ENCODE results near the gene ZSCAN23. TPM values are rescaled to one million over a fixed set of nuclear protein-coding genes. Genes with fewer than 3 reads are reported as not detected.
A peak's percentile ranks its signal among the peaks of the same experiment; 100 is the strongest.

The ZSCAN23 gene
- total and polyA plus RNA-seq, 9 of the 15 experiments (the other 6 are each of a cell fraction or from before 2014, with no cell fraction given) = 0.05 to 0.29 (median 0.21) TPM; not detected in 1

DNA sequence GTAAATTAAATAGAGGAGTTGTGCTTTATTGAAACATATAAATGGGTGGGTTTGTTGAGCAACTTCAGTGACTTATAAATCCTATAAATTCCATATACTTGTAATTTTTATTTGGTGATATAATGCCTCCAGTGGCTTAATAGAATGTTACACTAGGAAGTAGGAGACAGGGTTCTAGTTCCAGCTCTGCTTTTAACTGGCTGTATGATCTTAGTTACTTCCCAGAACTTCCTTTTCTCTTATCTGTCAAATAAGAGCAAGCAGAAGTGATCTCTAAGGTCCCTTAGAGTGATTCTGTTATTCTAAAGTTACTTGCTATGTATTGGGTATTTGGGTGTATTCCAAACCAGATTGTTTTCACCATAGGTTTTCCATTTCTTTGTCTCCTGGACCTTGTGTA lies 10.2 kb downstream of the ZSCAN23 start (continued):
- TF ChIP-seq, protein P1, sequence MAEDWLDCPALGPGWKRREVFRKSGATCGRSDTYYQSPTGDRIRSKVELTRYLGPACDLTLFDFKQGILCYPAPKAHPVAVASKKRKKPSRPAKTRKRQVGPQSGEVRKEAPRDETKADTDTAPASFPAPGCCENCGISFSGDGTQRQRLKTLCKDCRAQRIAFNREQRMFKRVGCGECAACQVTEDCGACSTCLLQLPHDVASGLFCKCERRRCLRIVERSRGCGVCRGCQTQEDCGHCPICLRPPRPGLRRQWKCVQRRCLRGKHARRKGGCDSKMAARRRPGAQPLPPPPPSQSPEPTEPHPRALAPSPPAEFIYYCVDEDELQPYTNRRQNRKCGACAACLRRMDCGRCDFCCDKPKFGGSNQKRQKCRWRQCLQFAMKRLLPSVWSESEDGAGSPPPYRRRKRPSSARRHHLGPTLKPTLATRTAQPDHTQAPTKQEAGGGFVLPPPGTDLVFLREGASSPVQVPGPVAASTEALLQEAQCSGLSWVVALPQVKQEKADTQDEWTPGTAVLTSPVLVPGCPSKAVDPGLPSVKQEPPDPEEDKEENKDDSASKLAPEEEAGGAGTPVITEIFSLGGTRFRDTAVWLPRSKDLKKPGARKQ (CRISPR knock-in tag; IDR thresholded peaks at IDR 0.05) = no peak
- no peak for TF ChIP-seq MIER1 (IDR thresholded peaks at IDR 0.05; ENCODE audit: low read depth)
- TF ChIP-seq, protein P2, sequence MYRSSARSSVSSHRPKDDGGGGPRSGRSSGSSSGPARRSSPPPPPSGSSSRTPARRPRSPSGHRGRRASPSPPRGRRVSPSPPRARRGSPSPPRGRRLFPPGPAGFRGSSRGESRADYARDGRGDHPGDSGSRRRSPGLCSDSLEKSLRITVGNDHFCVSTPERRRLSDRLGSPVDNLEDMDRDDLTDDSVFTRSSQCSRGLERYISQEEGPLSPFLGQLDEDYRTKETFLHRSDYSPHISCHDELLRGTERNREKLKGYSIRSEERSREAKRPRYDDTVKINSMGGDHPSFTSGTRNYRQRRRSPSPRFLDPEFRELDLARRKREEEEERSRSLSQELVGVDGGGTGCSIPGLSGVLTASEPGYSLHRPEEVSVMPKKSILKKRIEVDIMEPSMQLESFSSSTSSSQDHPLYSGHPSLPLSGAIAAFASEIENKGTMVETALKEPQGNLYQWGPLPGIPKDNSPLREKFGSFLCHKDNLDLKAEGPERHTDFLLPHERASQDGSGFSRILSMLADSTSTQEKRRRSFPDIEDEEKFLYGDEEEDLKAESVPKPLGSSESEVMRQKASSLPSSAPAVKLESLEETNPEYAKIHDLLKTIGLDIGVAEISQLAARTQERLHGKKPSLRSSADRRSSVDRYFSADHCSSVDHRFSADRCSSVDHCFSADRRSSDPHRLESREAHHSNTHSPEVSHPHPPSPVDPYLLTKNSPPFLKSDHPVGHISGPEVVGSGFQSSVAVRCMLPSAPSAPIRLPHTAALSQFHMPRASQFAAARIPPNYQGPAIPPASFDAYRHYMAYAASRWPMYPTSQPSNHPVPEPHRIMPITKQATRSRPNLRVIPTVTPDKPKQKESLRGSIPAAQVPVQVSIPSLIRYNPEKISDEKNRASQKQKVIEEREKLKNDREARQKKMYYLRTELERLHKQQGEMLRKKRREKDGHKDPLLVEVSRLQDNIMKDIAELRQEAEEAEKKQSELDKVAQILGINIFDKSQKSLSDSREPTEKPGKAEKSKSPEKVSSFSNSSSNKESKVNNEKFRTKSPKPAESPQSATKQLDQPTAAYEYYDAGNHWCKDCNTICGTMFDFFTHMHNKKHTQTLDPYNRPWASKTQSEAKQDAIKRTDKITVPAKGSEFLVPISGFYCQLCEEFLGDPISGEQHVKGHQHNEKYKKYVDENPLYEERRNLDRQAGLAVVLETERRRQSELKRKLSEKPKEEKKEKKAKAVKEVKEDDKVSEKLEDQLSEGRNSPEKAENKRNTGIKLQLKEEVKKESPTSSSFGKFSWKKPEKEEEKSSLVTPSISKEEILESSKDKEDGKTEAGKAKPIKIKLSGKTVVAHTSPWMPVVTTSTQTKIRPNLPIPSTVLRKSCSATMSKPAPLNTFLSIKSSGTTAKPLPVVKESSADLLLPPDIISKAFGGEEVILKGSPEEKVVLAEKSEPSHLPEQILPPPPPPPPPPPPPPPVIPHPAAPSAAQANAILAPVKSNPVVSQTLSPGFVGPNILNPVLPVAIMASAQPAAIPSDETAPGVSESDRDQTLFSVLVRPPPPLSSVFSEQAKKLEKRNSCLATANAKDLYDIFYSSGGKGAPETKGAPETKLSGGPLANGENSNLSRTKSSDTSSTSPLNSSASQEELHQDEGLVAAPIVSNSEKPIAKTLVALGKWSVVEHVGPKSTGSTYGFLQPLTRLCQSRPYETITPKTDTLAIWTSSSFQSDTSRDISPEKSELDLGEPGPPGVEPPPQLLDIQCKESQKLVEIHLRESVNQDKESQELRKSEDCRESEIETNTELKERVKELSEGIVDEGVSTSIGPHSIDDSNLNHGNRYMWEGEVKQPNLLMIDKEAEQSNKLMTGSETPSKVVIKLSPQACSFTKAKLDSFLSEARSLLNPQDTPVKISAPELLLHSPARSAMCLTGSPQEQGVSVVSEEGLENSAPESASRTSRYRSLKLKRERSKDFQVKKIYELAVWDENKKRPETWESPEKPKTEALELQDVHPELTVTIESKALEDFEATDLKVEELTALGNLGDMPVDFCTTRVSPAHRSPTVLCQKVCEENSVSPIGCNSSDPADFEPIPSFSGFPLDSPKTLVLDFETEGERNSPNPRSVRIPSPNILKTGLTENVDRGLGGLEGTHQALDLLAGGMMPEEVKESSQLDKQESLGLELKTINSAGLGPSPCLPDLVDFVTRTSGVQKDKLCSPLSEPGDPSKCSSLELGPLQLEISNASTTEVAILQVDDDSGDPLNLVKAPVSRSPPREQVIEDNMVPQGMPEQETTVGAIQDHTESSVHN (IDR thresholded peaks at IDR 0.05; ENCODE audit: borderline replicate concordance in 1 of 2, low read depth in 1 of 2) = no peak
- TF ChIP-seq ZNF175 (CRISPR knock-in tag; IDR thresholded peaks at IDR 0.05; ENCODE audit: low read depth) = no peak
- peak; percentile 43 to 80; a peak in 2 of 4 replicates for TF ChIP-seq ETV6 (IDR thresholded peaks at IDR 0.05; ENCODE audit: borderline replicate concordance in 1 of 2, low read depth in 2 of 2, low read length in 1 of 2)
- no peak for TF ChIP-seq ETV6 (CRISPR knock-in tag; IDR thresholded peaks at IDR 0.05; ENCODE audit: borderline replicate concordance)
- TF ChIP-seq CEBPG (CRISPR knock-in tag; IDR thresholded peaks at IDR 0.05) = no peak
- TF ChIP-seq CEBPG (tag; conservative IDR thresholded peaks at IDR 0.05 in 1 of 2, IDR thresholded peaks at IDR 0.05 in 1 of 2) = no peak
- TF ChIP-seq ZNF133 (CRISPR knock-in tag; IDR thresholded peaks at IDR 0.05) = no peak
- no peak for TF ChIP-seq POLR2H (tag; IDR thresholded peaks at IDR 0.05; ENCODE audit: low read depth)
- no peak for TF ChIP-seq RNF2 (IDR thresholded peaks at IDR 0.05)
- TF ChIP-seq PHTF2 (CRISPR knock-in tag; IDR thresholded peaks at IDR 0.05) = no peak
- TF ChIP-seq SP1 (CRISPR knock-in tag; IDR thresholded peaks at IDR 0.05) = no peak
- no peak for TF ChIP-seq SRSF9 (IDR thresholded peaks at IDR 0.05; ENCODE audit: borderline replicate concordance, low read depth, low read length)
- TF ChIP-seq, protein P3, sequence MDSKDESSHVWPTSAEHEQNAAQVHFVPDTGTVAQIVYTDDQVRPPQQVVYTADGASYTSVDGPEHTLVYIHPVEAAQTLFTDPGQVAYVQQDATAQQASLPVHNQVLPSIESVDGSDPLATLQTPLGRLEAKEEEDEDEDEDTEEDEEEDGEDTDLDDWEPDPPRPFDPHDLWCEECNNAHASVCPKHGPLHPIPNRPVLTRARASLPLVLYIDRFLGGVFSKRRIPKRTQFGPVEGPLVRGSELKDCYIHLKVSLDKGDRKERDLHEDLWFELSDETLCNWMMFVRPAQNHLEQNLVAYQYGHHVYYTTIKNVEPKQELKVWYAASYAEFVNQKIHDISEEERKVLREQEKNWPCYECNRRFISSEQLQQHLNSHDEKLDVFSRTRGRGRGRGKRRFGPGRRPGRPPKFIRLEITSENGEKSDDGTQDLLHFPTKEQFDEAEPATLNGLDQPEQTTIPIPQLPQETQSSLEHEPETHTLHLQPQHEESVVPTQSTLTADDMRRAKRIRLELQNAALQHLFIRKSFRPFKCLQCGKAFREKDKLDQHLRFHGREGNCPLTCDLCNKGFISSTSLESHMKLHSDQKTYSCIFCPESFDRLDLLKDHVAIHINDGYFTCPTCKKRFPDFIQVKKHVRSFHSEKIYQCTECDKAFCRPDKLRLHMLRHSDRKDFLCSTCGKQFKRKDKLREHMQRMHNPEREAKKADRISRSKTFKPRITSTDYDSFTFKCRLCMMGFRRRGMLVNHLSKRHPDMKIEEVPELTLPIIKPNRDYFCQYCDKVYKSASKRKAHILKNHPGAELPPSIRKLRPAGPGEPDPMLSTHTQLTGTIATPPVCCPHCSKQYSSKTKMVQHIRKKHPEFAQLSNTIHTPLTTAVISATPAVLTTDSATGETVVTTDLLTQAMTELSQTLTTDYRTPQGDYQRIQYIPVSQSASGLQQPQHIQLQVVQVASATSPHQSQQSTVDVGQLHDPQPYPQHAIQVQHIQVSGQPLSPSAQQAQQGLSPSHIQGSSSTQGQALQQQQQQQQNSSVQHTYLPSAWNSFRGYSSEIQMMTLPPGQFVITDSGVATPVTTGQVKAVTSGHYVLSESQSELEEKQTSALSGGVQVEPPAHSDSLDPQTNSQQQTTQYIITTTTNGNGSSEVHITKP (IDR thresholded peaks at IDR 0.05; ENCODE audit: partially characterized antibody) = no peak
